Nephron progenitor cell (in vitro differentiated cells): ENCODE results near the gene FOXN3.

Experiments used
- DNase-seq: peaks from one replicate; pipeline ENCODE4 v3.0.0; 2021
- H3K27ac Mint-ChIP-seq: 2 replicates; pipeline ENCODE4 v1.8.0; 2021; ENCODE audit warnings: mild to moderate bottlenecking, moderate library complexity, mixed read lengths
- H3K27me3 Mint-ChIP-seq: 2 replicates; pipeline ENCODE4 v1.8.0; 2021; ENCODE audit warnings: mild to moderate bottlenecking, low read depth, mixed read lengths; ENCODE audit not compliant: poor library complexity
- H3K36me3 Mint-ChIP-seq: 2 replicates; pipeline ENCODE4 v1.8.0; 2021; ENCODE audit warnings: low read depth, mixed read lengths
- H3K4me1 Mint-ChIP-seq: 2 replicates; pipeline ENCODE4 v1.8.0; 2021; ENCODE audit warnings: mixed read lengths
- H3K4me3 Mint-ChIP-seq: 2 replicates; pipeline ENCODE4 v1.8.0; 2021; ENCODE audit warnings: mild to moderate bottlenecking, moderate library complexity, mixed read lengths
- H3K9me3 Mint-ChIP-seq: 2 replicates; pipeline ENCODE4 v1.8.0; 2021; ENCODE audit warnings: mild to moderate bottlenecking, moderate library complexity, mixed read lengths
- CTCF ChIP-seq: fragments of 200-600 bp; sonication (generic); IDR thresholded peaks from 2 replicates; pipeline ENCODE4 v1.5.0; 2021; ENCODE audit warnings: antibody characterized with exemption

FOXN3 gene

GRCh38 chr14:89144642-89145041 lies 272.4 kb downstream of the FOXN3 start:
- Mint-ChIP-seq H3K4me1 (no peaks in the 10 kb centered on the region), H3K36me3 (no peaks in the 10 kb centered on the region), H3K4me3 (no peak overlapping the region), H3K9me3 (peaks cover 7% of the 10 kb centered on the region), H3K27me3 (peaks cover 19% of the 10 kb centered on the region), H3K27ac (no peak overlapping the region)
- no peak for TF ChIP-seq CTCF
- no peak for DNase-seq

DNA sequence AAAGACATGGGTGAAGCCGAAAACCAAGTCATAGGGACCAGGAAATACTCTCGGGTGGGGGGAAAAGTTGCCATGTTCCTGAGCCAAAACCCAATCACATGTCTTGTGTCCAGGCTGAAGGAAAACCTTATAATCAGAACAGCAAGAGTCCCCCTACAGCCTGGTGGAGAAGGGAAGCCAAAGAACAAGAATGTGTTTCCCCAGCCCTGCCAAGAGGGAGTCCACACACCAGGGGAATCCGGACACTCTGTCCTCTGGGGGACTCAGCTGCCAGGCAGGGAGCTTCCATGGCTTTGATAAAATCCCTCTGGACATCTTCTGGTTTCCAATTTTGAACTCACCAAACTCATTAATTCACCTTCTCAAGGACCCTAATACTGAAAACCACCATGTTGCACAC lies 273.0 kb downstream of the FOXN3 start:
- H3K4me1 Mint-ChIP-seq = no peaks in the 10 kb centered on the region
- no peak for DNase-seq
- no peak overlapping the region for H3K27ac Mint-ChIP-seq
- H3K9me3 Mint-ChIP-seq = peaks cover 7% of the 10 kb centered on the region
- no peaks in the 10 kb centered on the region for H3K36me3 Mint-ChIP-seq
- H3K4me3 Mint-ChIP-seq = no peak overlapping the region
- no peak for TF ChIP-seq CTCF
- H3K27me3 Mint-ChIP-seq = peaks cover 19% of the 10 kb centered on the region

DNA sequence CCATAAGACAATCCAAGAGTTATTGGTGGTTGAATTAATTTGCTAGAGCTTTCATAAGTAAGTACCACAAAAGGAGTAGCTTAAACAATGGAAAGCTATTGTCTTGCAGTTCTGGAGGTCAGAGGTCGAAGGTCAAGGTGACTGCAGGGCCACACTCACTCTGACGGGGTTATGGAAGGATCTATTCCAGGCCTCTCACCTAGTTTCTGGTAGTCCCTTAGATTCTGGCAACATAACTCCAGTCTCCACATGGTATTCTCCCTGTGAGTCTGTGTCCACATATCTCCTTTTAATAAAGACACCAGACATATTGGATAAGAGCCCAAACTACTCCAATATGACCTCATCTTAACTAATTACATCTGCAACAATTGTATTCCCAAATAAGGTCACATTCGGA lies 273.4 kb downstream of the FOXN3 start:
- DNase-seq = no peak
- Mint-ChIP-seq H3K9me3 (peaks cover 7% of the 10 kb centered on the region), H3K4me1 (no peaks in the 10 kb centered on the region), H3K36me3 (no peaks in the 10 kb centered on the region), H3K27me3 (peaks cover 19% of the 10 kb centered on the region), H3K27ac (no peak overlapping the region), H3K4me3 (no peak overlapping the region)
- no peak for TF ChIP-seq CTCF

- no peak for TF ChIP-seq CTCF
- DNase-seq = no peak
- Mint-ChIP-seq H3K4me3 (no peak overlapping the region), H3K4me1 (no peaks in the 10 kb centered on the region), H3K27ac (no peak overlapping the region), H3K36me3 (no peaks in the 10 kb centered on the region), H3K27me3 (peaks cover 16% of the 10 kb centered on the region), H3K9me3 (peaks cover 9% of the 10 kb centered on the region)
These were observed 274.7 kb downstream of the FOXN3 start for GRCh38 chr14:89142366-89142765.

GRCh38 chr14:89141862-89142261 lies 275.2 kb downstream of the FOXN3 start:
- Mint-ChIP-seq H3K27me3 (peaks cover 15% of the 10 kb centered on the region), H3K9me3 (peaks cover 14% of the 10 kb centered on the region), H3K27ac (no peak overlapping the region), H3K36me3 (no peaks in the 10 kb centered on the region), H3K4me1 (no peaks in the 10 kb centered on the region), H3K4me3 (no peak overlapping the region)
- TF ChIP-seq CTCF = no peak
- no peak for DNase-seq

DNA sequence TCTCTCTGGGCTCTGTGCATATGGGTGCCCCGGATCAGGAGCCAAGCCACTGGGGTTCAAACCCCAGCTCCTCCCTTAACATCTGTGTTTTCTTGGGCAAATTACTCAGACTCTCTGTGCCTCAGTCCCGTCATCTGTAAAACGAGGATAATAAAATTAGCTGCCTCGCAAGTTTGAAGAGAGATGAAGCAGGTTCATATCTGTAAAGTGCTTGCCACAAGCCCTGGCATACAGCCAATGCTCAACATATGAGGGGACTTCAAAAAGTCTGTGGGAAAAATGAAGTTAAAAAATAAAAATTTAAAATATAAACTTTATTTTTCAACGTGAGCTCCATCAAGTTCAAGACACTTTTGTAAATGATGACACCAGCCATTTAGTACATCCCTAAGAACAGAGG lies 276.7 kb downstream of the FOXN3 start:
- TF ChIP-seq CTCF = no peak

More for the DNA sequence above, 276.7 kb downstream of the FOXN3 start:
- no peak for DNase-seq
- H3K27ac Mint-ChIP-seq = no peak overlapping the region
- H3K9me3 Mint-ChIP-seq = peaks cover 29% of the 10 kb centered on the region
- H3K27me3 Mint-ChIP-seq = peaks cover 15% of the 10 kb centered on the region
- H3K36me3 Mint-ChIP-seq = peaks cover 2% of the 10 kb centered on the region
- H3K4me3 Mint-ChIP-seq = no peak overlapping the region
- no peaks in the 10 kb centered on the region for H3K4me1 Mint-ChIP-seq
